ENCODE measurements around the gene METRN. TPM values are rescaled to one million over a fixed set of nuclear protein-coding genes. Genes with fewer than 3 reads are reported as not detected.

Gene METRN
- polyA plus RNA-seq, 1 experiment = 33.7 TPM

DNA sequence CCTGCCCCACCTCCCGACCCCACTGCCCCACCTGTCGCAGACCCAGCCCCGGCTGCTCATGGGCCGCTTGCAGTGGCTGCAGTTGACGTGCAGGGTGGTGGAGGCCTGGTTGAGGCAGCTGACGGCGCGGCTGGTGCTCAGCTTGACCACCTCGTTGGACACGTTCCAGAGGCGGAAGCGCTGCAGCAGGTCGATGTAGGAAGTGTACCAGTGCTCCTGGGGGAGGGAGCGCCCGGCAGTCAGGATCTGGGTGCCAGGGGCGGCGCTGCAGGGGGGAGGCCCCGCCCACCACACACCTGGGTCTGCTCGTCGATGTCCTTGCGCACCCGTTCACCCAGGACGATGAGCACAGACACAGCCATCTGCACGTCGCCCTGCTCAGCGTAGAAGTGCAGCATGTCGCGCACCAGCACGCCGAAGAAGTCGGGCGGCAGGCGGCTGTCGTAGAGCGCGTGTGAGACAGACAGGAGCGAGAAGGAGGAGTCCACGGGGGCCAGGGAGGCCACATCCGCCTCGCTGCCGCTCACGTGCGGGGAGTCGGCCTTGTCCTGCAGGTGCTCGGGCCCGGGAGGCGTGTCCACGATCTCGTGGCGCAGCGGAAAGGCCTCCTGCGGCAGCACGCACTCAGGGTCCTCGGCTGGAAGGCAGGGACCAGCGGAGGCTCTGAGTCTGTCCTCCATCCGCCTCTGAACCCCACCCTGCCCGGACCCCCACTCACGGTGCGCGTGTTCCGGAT lies 29.8 kb upstream of the METRN start:
- ChIA-PET CTCF (no interaction called here), POLR2A (no interaction called here)
- TF ChIP-seq, protein P1, sequence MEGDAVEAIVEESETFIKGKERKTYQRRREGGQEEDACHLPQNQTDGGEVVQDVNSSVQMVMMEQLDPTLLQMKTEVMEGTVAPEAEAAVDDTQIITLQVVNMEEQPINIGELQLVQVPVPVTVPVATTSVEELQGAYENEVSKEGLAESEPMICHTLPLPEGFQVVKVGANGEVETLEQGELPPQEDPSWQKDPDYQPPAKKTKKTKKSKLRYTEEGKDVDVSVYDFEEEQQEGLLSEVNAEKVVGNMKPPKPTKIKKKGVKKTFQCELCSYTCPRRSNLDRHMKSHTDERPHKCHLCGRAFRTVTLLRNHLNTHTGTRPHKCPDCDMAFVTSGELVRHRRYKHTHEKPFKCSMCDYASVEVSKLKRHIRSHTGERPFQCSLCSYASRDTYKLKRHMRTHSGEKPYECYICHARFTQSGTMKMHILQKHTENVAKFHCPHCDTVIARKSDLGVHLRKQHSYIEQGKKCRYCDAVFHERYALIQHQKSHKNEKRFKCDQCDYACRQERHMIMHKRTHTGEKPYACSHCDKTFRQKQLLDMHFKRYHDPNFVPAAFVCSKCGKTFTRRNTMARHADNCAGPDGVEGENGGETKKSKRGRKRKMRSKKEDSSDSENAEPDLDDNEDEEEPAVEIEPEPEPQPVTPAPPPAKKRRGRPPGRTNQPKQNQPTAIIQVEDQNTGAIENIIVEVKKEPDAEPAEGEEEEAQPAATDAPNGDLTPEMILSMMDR (IDR thresholded peaks at IDR 0.05; ENCODE audit: insufficient read depth, low read depth, low read length) = no peak
- Histone ChIP-seq H3K27me3 (ENCODE audit: control insufficient read depth, insufficient read depth, low read length) (no peaks in the 10 kb centered on the region), H3K36me3 (ENCODE audit: control insufficient read depth, insufficient read depth, low read length) (peaks cover 23% of the 10 kb centered on the region), H3K4me3 (ENCODE audit: low read depth, low read length) (peak overlapping the region; percentile 55; the same call in 1 of the 2 replicates)
- no peak for DNase-seq (ENCODE audit: low read depth)

DNA sequence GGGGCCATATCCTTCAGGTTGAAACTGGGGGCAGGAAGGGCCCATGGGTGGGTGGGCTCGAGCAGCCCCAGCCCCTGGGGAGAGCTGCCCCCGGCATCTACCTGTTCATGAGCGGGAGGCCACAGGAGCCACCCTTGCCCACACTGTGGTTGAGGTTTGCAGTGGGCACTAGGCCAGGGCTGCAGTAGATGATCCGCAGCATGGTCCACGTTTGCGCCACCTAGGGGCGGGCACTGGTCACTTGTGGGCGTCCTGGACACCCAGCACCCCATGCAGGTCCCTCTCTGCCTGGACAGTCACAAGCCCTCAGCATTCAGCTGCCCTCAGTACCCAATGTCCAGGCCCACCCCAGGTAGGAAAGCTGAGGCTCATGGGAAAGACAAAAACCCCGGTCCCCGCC lies 29.0 kb upstream of the METRN start:
- Histone ChIP-seq H3K36me3 (ENCODE audit: control insufficient read depth, insufficient read depth, low read length) (peaks cover 23% of the 10 kb centered on the region), H3K4me3 (ENCODE audit: low read depth, low read length) (no peak overlapping the region), H3K27me3 (ENCODE audit: control insufficient read depth, insufficient read depth, low read length) (no peaks in the 10 kb centered on the region)
- no peak for DNase-seq (ENCODE audit: low read depth)
- CTCF ChIA-PET = interaction anchor here (0.7 to 1.1 kb wide), 2 partner anchors 34 to 95 kb away, joined by 4 read pairs; no protein-coding TSS in a partner anchor
- POLR2A ChIA-PET = no interaction called here
- TF ChIP-seq, protein P1 (IDR thresholded peaks at IDR 0.05; ENCODE audit: insufficient read depth, low read depth, low read length) = peak; percentile 60

DNA sequence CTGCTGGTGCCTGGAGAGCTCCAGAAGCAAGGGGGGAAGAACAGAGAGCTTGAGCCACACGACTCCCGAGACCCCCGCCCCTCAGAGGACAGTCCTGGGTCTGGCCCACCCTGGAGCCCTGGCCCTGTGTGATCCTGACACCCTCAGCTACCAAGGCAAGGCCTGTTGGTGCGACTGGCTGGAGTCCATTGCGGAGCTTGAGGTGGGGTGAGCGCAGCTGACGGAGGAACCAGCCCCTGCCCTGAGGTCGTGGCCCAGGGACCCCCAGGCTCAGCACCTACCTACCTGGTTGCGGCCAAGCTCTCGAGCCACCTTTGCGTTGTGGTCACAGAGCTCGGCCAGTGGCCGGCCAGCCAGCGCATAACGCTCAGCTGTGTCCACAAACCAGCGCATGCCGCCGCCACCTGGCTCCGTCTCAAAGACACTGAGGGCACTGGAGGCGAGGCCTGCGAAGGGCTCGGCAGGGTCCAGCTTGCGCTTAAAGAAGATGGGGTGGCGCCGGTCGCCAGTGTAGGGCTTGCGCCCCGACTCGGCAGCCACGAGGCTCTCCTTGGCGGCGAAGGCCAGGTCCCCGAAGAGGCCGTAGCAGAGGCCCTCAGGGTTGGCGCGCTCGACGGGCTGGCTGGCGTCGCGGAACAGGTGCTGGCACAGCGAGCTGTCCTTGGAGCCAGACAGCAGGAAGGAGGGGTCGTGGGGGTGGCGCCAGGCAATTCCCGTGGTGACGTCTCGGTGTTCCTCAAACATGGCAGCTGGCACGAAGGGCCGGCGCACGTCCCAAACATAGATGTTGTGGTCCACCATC lies 28.3 kb upstream of the METRN start:
- Histone ChIP-seq H3K36me3 (ENCODE audit: control insufficient read depth, insufficient read depth, low read length) (peaks cover 21% of the 10 kb centered on the region), H3K4me3 (ENCODE audit: low read depth, low read length) (no peak overlapping the region), H3K27me3 (ENCODE audit: control insufficient read depth, insufficient read depth, low read length) (no peaks in the 10 kb centered on the region)
- DNase-seq (ENCODE audit: low read depth) = no peak
- ChIA-PET POLR2A (no interaction called here), CTCF (interaction anchor here (0.7 to 1.1 kb wide), 2 partner anchors 33 to 94 kb away, joined by 4 read pairs; no protein-coding TSS in a partner anchor)
- TF ChIP-seq, protein P1 (IDR thresholded peaks at IDR 0.05; ENCODE audit: insufficient read depth, low read depth, low read length) = no peak

DNA sequence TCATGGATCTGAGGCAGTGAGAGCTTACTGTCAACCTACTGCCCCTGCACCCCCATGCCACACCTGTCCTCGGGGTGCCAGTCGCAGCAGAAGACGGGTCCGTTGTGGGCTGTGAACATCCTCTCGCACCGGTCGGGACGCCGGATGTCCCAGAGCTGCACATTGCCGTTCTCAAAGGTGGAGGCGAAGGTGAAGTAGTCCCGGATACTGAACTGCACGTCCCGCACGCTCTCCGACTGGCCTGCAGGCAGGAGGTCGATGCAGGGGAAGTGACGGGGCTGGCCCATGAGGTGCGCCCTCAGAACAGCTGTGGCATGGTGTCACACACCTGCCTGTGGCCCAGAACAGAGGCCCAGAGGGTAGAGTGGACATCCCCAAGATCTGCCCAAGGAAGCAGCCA lies 27.4 kb upstream of the METRN start:
- DNase-seq (ENCODE audit: low read depth) = no peak
- TF ChIP-seq, protein P1 (IDR thresholded peaks at IDR 0.05; ENCODE audit: insufficient read depth, low read depth, low read length) = no peak
- Histone ChIP-seq H3K4me3 (ENCODE audit: low read depth, low read length) (no peak overlapping the region), H3K36me3 (ENCODE audit: control insufficient read depth, insufficient read depth, low read length) (peaks cover 12% of the 10 kb centered on the region), H3K27me3 (ENCODE audit: control insufficient read depth, insufficient read depth, low read length) (no peaks in the 10 kb centered on the region; the same call in 1 of the 2 replicates)
- CTCF ChIA-PET = interaction anchor here (0.7 kb wide), 1 partner anchor 23 kb away, joined by 3 read pairs; no protein-coding TSS in a partner anchor
- POLR2A ChIA-PET = no interaction called here

Measured in BJ (cell line).